Glomerular endothelial cell (primary cell): Measurements from ENCODE around the gene HSCB. TPM values are rescaled to one million over a fixed set of nuclear protein-coding genes. Genes with fewer than 3 reads are reported as not detected.
A peak's percentile ranks its signal among the peaks of the same experiment; 100 is the strongest.
"Not testable (repeated sequence)": the region's sequence is repeated elsewhere in the genome, so short reads cannot be mapped to it uniquely, and the experiment has no call there.

Experiments used
- DNase-seq: peaks from one replicate; pipeline ENCODE4 v3.0.0-alpha.2; 2011; ENCODE audit warnings: low read depth, low spot score; ENCODE audit errors: extremely low read depth
- total RNA-seq: library from RNA; depleted of rRNA; stranded (reverse); fragments of >200 nt; gene quantifications from 2 replicates; pipeline ENCODE4 v1.2.3, GENCODE V29; 2015

The HSCB gene
- total RNA-seq, 1 donor from 2014 or later, result 14.3 TPM

GRCh38 chr22:28783786-28784671, 42.2 kb downstream of the HSCB start:
- DNase-seq, result no peak

- DNase-seq, result no peak
These were observed 46.8 kb downstream of the HSCB start for GRCh38 chr22:28788601-28789000.

- no peak for DNase-seq
These were observed 49.3 kb downstream of the HSCB start for GRCh38 chr22:28791124-28791523.

- DNase-seq, result no peak
These were observed 50.1 kb downstream of the HSCB start for GRCh38 chr22:28791841-28792490.

GRCh38 chr22:28792491-28793383, 50.9 kb downstream of the HSCB start:
- DNase-seq, result no peak

GRCh38 chr22:28793976-28794584, 52.2 kb downstream of the HSCB start:
- DNase-seq, result no peak

GRCh38 chr22:28795071-28795693, 53.3 kb downstream of the HSCB start:
- DNase-seq, result no peak

GRCh38 chr22:28795932-28796856, 54.4 kb downstream of the HSCB start:
- DNase-seq, result no peak

GRCh38 chr22:28798810-28799605, 57.2 kb downstream of the HSCB start:
- peak; percentile 47 for DNase-seq

GRCh38 chr22:28799606-28800307, 57.9 kb downstream of the HSCB start:
- DNase-seq, result peak; percentile 14

GRCh38 chr22:28800308-28801041, 58.6 kb downstream of the HSCB start, which contains the start of gene XBP1:
XBP1 (minus strand) TSS chr22:28800569.
- DNase-seq, result peak; percentile 52

GRCh38 chr22:28801845-28802594, 60.2 kb downstream of the HSCB start:
- no peak for DNase-seq

- DNase-seq, result no peak
These were observed 60.8 kb downstream of the HSCB start for GRCh38 chr22:28802595-28803123.

GRCh38 chr22:28805426-28805825, 63.6 kb downstream of the HSCB start:
- DNase-seq, result not testable (repeated sequence)
